HEK293T (cell line): ENCODE measurements around the gene CDH4.

Source experiments
- BHLHE40 ChIP-seq: fragments of 450-650 bp; IDR thresholded peaks from 2 replicates; pipeline ENCODE4 v1.6.1; 2016; ENCODE audit warnings: mild to moderate bottlenecking, moderate library complexity, borderline replicate concordance
- CTBP1 ChIP-seq: fragments of 450-650 bp; IDR thresholded peaks from 2 replicates; pipeline ENCODE4 v1.6.1; 2016; ENCODE audit warnings: borderline replicate concordance
- ELF4 ChIP-seq: fragments of 450-650 bp; IDR thresholded peaks from 2 replicates; pipeline ENCODE4 v1.6.1; 2017; ENCODE audit warnings: antibody characterized with exemption
- FOXA1 ChIP-seq: fragments of 450-650 bp; IDR thresholded peaks from 2 replicates; pipeline ENCODE4 v1.6.1; 2016; ENCODE audit warnings: mild to moderate bottlenecking
- FOXK2 ChIP-seq: fragments of 450-650 bp; IDR thresholded peaks from 2 replicates; pipeline ENCODE4 v1.6.1; 2016; ENCODE audit warnings: mild to moderate bottlenecking
- FOXM1 ChIP-seq: fragments of 450-650 bp; IDR thresholded peaks from 2 replicates; pipeline ENCODE4 v1.6.1; 2017; ENCODE audit warnings: mild to moderate bottlenecking, borderline replicate concordance
- HDGF ChIP-seq: fragments of 450-650 bp; IDR thresholded peaks from 2 replicates; pipeline ENCODE4 v1.6.1; 2017; ENCODE audit warnings: antibody characterized with exemption, borderline replicate concordance
- NFRKB ChIP-seq: fragments of 450-650 bp; IDR thresholded peaks from 2 replicates; pipeline ENCODE4 v1.6.1; 2016; ENCODE audit warnings: mild to moderate bottlenecking, moderate library complexity
- SP1 ChIP-seq: fragments of 450-650 bp; IDR thresholded peaks from 2 replicates; pipeline ENCODE4 v1.6.1; 2017
- SUZ12 ChIP-seq: fragments of 450-650 bp; IDR thresholded peaks from 2 replicates; pipeline ENCODE4 v1.6.1; 2016; ENCODE audit warnings: mild to moderate bottlenecking
- TARDBP ChIP-seq: fragments of 450-650 bp; IDR thresholded peaks from 2 replicates; pipeline ENCODE4 v1.6.1; 2016
- ZNF384 ChIP-seq: fragments of 450-650 bp; IDR thresholded peaks from 2 replicates; pipeline ENCODE4 v1.6.1; 2016

- TF ChIP-seq SP1 (no peak), HDGF (no peak), BHLHE40 (no peak), SUZ12 (no peak), TARDBP (no peak), FOXM1 (no peak), FOXA1 (no peak), FOXK2 (no peak), CTBP1 (no peak), ZNF384 (no peak), NFRKB (no peak), ELF4 (no peak)
Observed at GRCh38 chr20:61736751-61737310, 484.8 kb downstream of the CDH4 start.
